ACHN (cell line): ENCODE measurements around the gene STK4.

Source experiments
- DNase-seq: peaks from one replicate; pipeline ENCODE4 v3.0.0-alpha.2; 2015
- in situ Hi-C: cut with HindIII; loops from 2 replicates; pipeline ENCODE4 v1.10.0; 2017; ENCODE audit warnings: low sequenced_read_pairs, low pct_ligation_motif_present, low pct_unique_long_range_greater_than_20kb

STK4 gene

DNA sequence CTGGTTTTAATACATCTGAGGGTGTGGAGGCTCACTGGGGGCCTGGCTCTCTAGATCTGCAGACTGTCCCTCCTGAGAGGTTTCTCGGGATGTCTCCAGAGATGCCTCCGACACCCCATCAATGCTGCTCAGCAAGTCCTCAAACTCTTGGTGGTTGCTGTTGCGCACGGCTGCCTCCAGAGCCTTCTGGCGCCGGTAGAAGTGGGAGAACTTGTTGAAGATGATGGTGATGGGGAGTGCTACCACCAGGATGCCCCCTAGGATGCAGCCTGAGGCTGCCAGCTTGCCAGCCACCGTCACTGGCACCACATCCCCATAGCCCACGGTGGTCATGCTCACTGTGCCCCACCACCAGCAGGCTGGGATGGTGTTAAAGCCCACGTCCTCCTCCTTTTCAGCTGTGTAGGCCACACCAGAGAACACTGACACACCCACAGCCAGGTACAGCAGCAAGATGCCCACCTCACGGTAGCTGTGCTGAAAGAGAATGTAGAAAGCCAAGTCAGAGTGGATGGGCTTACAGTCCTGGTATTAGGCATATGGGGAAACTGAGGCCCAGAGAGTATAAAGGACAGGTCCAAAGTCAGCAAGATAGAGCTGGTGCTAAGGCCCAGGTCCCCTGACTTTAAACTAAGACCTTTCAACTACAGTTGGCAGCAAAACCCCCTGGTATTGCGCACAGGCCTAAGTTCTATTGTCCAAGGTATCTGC is 128.7 kb downstream of the STK4 start:
- no peak for DNase-seq
- in situ Hi-C loops: no loop called here

DNA sequence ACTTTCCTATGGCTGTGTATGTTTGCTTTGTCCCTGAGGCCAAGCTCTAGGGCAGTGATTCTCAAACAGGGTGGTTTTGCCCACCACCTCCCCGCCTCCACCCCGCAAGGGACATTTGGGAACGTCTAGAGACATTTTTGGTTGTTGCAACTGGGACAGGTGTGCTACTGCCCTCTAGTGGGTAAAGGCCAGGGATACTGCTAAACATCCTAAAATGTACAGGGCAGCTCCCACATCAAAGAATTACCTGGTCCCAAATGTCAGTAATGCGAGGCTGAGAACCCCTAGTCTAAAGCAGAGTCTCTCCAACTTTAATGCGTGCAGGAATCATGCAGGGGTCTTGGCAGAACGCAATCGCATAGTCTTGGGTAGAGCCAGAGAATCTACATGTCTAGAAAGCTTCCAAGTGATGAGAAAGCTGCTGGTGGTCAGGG is 129.5 kb downstream of the STK4 start:
- in situ Hi-C loops: no loop called here
- DNase-seq: peak; percentile 56

DNA sequence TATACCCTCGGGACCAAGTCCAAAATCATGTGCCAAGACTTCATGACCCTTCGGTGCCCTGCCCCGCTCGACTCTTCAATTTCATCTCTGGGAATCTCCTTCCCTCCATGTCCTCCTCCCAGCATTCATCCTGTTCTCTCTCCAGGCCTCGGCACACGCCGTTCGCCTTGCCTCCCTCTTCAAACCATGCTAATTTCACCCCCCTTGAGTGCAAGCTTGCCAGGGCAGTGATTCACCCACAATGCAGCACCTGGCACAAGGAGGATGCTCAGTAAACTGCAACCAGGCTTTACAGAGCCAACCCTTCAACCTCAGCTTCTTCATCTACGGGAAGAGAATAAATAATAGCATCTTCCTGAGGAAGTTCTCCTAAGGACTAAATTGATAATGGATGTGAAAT is 130.5 kb downstream of the STK4 start:
- DNase-seq: no peak
- in situ Hi-C loops: no loop called here

GRCh38 chr20:45097485-45098102 is 131.3 kb downstream of the STK4 start:
- DNase-seq: no peak
- in situ Hi-C loops: no loop called here

- in situ Hi-C loops: no loop called here
- no peak for DNase-seq
Observed at GRCh38 chr20:45098103-45098773, 131.9 kb downstream of the STK4 start.

GRCh38 chr20:45100563-45101245 is 134.4 kb downstream of the STK4 start, which contains the start of gene KCNS1:
Gene KCNS1 (minus strand): TSS chr20:45101127. CDS start chr20:45099236, 1,891 bp downstream.
- in situ Hi-C loops: no loop called here
- no peak for DNase-seq

DNA sequence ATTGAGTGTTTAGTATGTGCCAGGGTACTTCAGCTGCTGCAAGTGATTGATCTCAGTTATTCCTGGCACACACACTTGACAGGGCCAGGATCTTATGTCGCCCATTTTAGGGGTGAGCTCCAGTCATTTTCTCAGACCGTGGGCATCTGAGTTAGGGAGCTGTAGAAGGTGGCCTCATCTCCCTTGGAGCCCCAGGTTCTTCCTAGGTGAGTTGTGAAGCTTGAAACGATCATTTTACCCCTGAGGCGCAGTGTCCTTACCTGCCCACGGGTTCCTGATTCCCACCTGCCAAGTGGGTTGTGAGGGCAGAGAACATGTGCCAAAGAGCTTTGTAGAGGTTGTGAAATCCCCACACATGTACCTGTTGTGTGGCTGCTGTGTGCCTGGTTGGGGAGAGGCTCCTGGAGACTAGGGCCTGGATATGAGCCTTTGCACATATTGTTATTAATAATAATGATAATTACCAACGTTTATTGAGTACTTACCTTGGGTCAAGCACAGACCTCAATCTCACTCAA is 135.1 kb downstream of the STK4 start:
- in situ Hi-C loops: no loop called here
- DNase-seq: no peak

DNA sequence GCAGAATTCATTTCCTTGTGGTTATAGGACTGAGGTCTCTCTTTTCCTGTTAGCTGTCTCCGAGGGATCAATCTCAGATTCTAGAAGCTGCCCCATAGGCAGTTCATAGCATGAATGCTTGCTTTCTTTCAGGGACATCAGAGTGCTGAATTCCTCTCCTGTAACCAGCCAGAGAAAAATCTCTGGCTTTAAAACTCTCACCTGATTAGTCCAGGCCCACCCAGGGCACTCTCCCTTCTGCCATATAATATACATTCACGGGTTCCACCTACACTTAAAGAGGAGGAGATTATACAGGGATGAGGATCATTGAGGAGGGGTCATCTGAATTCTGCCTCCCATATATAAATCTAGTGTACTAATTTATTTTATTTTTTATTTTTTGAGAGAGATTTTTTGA is 136.8 kb downstream of the STK4 start:
- in situ Hi-C loops: no loop called here
- DNase-seq: no peak

DNA sequence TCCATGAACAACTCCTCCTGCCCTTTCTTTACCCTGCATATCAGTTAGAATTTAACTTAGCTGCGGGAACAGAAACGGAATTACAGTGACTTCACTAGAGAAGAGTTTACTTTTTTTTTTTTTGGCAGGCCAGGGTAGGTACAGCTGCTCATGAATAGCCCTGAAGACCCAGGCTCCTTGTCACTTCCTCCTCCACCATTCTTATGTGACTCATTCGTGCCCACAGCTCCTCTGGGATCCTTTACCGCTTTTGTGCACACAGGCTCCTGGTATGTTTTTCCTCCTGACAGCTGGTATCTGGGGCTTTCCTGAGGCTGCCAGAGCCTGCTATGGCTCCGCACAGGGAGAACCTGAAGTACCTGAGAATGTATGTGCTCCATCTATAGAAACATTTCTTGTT is 138.5 kb downstream of the STK4 start:
- in situ Hi-C loops: no loop called here
- DNase-seq: peak; percentile 88

DNA sequence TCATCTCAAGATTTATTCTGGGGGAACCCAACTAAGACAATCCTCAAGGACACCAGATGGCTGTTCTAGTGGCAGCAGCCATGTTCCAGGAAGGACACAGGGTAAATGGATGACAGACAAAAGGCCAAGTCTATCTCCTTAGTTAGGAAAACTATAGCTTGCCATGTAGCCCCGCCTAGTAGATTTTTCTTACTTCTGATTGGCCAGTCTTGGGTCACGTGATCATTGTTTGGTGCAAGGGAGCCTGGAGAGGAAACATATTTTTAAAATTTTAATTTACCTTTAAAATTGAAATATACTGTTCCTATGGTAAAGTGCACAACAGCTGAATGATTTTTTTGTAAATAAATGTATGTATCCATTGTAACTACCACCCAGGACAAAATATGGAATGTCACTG is 139.0 kb downstream of the STK4 start:
- in situ Hi-C loops: no loop called here
- DNase-seq: peak; percentile 57

DNA sequence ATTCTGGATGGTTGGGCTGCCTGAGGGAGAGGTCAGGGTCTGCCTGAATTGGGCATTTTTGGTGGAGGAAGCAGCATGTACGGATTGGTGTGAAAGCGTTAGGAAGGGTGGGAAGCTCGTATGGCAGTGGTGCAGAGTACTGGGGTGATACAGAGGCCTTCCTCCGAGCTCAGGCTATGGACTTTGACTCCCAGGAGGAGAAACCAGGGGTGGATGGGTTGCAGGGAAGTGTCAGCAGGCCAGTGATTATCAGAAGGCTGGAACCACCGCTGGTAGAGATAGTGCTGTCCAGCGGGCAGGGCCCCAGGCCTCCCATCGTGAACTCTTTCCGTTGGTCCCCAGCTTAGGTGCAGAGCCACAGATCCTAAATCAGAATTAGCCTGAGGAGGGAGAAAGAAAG is 143.3 kb downstream of the STK4 start:
- in situ Hi-C loops: no loop called here
- DNase-seq: no peak

DNA sequence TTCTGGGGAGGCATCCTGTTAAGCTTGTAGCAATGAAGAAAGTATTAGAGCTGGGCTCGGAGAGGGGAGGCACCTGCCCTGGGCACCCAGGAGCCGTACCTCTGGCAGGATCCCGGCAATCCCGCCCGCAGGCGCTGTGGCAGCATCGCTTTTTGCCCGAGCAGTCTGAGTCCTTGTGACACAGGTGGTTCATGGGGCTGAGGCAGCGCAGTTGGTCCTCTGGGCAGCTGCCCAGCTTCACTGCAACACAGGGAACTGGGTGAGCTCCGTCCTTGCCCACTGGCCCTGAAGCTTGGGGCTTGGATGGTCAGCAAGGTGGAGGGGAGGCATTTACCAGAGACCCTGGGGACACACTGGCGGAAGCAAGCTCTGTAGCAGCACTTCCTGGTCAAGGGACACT is 144.0 kb downstream of the STK4 start:
- DNase-seq: no peak
- in situ Hi-C loops: no loop called here

DNA sequence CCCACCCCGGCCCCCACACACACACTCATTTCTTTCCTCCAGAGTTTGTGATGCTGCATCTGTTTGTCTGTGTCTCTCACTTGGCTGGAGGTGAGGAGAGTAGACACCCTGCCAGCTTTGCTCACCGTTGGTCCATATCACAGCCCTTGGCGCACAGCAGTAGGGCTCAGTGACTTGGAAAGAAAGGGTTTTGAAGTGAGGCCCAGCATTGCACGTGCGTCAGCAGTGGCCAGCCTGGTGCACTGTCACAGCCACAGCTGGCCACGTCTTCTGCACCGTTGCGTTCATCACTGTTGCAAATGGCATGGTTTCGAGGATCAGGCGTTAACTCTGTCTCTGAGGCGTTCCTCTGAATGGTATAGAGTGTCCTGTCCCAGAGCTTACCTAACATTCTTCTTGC is 145.0 kb downstream of the STK4 start:
- in situ Hi-C loops: no loop called here

GRCh38 chr20:45111799-45112471 is 145.6 kb downstream of the STK4 start:
- DNase-seq: peak; percentile 24
- in situ Hi-C loops: no loop called here

More for the DNA sequence above, 145.0 kb downstream of the STK4 start:
- DNase-seq: no peak

DNA sequence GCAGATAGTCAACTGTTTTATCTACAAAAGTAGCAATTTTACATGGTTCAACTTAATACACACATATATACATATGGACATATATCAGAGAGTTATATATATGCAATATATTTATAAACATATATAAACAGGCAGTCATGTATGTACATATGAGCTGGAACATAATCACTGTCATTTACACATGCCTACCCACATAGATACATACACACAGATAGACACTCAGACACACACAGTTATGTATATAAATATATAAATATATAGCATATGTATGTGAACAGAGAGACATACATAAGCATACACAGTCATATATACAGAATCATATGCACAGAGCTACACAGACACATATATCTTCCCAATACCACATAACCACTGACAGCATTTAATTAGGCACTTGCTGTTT is 146.4 kb downstream of the STK4 start:
- in situ Hi-C loops: no loop called here

GRCh38 chr20:45113865-45114264 is 147.6 kb downstream of the STK4 start:
- in situ Hi-C loops: no loop called here
- DNase-seq: no peak

More for the DNA sequence above, 146.4 kb downstream of the STK4 start:
- no peak for DNase-seq

- in situ Hi-C loops: no loop called here
- no peak for DNase-seq
Observed at GRCh38 chr20:45114465-45115385, 148.4 kb downstream of the STK4 start, which contains the start of gene WFDC5. Gene WFDC5 (minus strand): TSS chr20:45115174. CDS start chr20:45115083, 91 bp downstream.
